ENCODE measurements around the gene BMPER.

DNA sequence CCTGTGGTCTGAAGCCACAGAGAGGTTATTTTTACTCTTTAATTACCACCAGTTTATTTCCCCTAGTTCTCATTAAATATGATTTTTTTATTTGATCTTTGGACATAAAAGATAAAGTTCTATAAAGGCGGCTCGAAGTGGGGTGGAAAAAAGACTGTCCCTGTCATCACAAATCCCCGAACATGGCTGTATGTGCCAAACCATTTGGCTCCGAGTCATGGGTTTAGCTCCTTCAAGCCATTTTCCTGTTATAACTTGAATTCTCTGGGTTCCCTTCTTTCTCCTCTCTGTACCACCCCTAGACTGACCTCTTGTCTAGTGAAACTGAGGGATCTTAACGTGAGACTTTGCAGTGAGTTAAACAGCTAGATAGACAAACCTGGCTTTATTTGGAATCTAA, 181.6 kb downstream of the BMPER start:
- TF ChIP-seq, protein P1, sequence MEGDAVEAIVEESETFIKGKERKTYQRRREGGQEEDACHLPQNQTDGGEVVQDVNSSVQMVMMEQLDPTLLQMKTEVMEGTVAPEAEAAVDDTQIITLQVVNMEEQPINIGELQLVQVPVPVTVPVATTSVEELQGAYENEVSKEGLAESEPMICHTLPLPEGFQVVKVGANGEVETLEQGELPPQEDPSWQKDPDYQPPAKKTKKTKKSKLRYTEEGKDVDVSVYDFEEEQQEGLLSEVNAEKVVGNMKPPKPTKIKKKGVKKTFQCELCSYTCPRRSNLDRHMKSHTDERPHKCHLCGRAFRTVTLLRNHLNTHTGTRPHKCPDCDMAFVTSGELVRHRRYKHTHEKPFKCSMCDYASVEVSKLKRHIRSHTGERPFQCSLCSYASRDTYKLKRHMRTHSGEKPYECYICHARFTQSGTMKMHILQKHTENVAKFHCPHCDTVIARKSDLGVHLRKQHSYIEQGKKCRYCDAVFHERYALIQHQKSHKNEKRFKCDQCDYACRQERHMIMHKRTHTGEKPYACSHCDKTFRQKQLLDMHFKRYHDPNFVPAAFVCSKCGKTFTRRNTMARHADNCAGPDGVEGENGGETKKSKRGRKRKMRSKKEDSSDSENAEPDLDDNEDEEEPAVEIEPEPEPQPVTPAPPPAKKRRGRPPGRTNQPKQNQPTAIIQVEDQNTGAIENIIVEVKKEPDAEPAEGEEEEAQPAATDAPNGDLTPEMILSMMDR (IDR thresholded peaks at IDR 0.05), result no peak
- no peak for TF ChIP-seq ZBTB33 (IDR thresholded peaks at IDR 0.05; ENCODE audit: borderline replicate concordance, low read depth)
- TF ChIP-seq, protein P2, sequence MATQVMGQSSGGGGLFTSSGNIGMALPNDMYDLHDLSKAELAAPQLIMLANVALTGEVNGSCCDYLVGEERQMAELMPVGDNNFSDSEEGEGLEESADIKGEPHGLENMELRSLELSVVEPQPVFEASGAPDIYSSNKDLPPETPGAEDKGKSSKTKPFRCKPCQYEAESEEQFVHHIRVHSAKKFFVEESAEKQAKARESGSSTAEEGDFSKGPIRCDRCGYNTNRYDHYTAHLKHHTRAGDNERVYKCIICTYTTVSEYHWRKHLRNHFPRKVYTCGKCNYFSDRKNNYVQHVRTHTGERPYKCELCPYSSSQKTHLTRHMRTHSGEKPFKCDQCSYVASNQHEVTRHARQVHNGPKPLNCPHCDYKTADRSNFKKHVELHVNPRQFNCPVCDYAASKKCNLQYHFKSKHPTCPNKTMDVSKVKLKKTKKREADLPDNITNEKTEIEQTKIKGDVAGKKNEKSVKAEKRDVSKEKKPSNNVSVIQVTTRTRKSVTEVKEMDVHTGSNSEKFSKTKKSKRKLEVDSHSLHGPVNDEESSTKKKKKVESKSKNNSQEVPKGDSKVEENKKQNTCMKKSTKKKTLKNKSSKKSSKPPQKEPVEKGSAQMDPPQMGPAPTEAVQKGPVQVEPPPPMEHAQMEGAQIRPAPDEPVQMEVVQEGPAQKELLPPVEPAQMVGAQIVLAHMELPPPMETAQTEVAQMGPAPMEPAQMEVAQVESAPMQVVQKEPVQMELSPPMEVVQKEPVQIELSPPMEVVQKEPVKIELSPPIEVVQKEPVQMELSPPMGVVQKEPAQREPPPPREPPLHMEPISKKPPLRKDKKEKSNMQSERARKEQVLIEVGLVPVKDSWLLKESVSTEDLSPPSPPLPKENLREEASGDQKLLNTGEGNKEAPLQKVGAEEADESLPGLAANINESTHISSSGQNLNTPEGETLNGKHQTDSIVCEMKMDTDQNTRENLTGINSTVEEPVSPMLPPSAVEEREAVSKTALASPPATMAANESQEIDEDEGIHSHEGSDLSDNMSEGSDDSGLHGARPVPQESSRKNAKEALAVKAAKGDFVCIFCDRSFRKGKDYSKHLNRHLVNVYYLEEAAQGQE (IDR thresholded peaks at IDR 0.05; ENCODE audit: low read depth, low read length), result no peak
- TF ChIP-seq FOSL2 (IDR thresholded peaks at IDR 0.05; ENCODE audit: borderline replicate concordance, low read depth), result no peak
